GM19468 (cell line): ENCODE measurements around the gene PLB1.

Source experiments
- ATAC-seq: cut with Tn5 transposase; IDR thresholded peaks from one replicate; pipeline ENCODE4 v1.9.1; 2021; ENCODE audit warnings: mild to moderate bottlenecking, moderate library complexity, moderate number of reproducible peaks; ENCODE audit not compliant: unreplicated experiment; ENCODE audit errors: extremely low read depth

Gene PLB1

DNA sequence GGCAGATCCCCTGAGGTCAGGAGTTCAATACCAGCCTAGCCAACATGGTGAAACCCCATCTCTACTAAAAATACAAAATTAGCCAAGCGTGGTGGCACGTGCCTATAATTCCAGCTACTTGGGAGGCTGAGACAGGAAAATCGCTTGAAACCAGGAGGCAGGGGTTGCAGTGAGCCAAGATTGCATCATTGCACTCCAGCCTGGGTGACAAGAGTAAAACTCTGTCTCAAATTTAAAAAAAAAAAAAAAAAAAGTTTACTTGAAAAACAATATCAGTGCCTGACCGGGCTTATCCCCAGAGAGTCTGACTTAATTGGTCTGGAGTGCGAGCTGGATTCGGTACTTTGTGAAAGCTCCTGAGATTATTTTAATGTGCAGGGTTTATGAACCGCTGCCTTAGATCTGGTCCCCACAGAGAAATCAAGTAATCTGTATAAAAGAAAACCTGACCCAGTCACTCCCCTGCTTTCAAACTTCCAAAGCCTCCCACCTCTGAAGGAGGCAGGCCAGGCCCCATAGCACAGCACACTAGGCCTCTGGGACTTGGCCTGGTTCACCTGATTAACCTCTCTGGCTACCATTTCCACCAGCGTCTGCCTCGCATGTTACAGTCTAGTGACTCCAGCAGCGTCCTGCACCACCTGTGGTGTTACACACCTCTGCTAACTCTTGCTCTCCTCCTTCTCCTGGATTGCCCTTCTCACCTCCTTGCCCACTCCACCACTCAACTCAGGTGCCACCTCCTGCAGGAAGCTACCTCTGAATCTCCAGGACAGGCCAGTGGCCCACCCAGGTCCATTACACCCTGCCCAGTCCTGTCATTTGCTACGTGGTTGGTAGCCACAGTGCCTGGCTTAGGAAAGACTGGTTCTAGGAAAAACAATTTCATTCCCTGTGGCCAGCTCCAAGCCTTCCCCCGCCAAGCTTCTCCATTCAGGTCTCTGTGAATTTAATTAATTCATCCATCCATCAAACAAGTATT lies 141.5 kb downstream of the PLB1 start:
- ATAC-seq = no peak

DNA sequence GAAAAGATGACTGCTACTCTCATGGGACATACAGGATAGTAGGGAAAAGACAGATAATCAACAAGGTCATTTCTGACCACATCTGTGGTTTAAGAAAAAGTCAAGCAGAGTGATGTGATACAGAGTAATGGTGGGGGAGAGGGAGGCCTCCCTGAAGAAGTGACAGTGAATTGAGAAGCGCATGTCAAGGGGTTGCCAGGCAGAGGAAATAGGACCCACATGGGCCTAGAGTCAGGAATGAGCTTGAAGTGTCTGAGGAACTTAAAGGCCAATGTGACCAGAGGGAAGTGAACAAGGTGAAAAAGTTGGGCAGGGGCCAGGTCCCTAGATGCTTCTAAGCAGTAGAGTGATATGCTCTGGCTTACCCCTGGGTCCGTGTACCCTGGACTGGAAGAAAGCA lies 142.2 kb downstream of the PLB1 start:
- ATAC-seq = no peak

DNA sequence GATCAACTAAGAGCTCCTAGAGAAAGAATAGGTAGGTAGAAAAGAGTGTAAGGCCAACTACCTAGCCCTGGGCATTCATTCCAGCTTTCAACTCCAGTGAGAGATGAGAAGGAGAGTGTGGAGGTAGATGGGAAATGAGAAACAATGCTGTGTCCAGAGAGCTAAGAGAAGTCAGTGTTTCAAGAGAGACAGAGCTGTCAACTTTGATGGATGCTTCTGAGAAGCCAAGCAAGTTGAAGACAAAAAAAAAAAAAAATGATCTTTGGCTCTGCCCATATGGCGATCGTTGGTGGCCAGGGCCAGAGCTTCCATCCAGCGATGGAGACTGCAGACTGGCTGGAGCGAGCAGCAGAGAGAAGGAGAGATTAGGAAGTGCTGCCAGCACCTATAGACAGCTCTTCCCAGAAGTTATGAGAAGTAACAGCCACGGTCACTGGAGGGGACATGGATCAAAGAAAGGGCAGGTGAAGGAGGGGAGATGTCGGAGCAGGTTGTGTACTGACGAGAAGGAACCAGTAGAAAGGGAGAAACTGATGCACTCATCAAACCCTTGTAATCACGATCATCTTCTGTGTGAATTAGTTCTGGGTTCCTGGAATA lies 143.3 kb downstream of the PLB1 start:
- ATAC-seq = no peak

DNA sequence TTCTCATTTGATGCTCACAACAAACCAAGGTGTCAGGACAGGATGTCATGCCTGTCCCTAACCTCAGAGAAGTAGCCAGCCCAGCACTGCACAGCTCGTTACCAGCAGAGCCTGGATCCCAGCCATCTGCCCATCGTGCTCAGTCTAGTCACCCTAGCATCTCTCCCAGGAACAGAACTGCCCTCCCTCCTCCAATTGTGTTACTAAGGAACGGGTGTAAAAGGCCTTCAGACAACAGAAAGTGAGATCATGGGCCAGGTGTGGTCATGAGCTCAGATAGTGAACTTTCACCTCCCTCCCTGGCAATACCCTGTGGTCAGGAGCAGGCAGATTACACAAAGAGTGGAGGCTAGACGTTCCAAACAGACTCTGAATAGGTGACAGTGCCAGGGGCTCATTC lies 144.0 kb downstream of the PLB1 start:
- ATAC-seq = no peak

DNA sequence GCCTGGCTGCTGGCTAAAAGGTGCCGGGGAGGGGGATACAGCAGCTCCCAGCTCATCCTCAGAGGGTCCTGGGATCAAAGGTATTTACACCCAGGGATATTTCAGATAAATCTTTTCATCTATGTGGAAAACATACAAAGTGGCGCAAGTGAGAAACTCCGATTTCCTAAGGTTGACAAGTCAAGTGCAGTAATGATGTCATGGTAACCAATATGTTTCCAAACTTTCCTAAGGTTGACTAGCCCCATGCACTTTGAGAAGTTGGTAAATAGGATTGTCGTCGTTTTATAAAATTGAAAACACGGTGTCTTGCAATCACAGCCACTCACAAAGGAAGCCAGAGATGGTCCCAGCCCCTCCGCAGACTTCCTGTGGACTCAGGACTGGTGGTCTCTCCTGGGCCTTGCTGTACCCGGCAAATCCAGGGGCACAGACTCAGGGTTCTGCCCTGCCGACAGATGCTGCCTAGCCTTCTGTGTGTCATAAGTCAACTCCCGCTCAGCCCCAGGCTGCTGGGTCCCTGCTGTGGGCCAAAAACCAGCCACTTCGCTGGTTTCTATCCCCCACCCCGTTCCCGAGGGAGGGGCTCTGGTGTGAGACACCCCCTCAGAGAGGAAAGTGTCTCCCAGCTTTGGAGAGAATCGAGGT lies 144.5 kb downstream of the PLB1 start:
- ATAC-seq = no peak

DNA sequence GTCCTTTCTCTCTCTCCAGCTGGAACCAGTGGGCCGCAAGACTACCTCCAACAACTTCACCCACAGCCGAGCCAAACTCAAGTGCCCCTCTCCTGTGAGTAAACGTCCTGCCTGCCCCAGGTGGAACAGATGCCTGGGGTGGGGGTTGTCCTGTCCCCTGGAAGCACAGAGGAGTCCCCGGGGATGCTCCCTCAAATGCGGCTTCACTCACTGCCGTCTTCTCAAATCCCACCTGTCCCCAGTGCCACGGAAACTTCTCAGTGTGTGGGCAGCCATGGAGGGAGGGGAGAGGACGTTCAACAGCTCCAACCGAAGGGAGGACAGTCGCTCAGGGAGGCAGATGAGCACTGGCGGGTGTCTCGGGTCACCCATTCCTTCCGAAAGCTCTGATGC lies 145.0 kb downstream of the PLB1 start:
- no peak for ATAC-seq

DNA sequence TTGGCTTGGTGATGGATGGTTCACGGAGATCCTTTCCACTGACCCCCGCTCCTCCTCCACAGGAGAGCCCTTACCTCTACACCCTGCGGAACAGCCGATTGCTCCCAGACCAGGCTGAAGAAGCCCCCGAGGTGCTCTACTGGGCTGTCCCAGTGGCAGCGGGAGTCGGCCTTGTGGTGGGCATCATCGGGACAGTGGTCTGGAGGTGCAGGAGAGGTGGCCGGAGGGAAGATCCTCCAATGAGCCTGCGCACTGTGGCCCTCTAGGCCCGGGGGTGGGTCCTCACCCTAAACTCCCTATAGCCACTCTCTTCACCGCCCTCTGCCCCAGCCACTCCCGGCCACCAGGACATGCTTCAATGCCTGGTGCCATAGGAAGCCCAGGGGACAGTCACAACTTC lies 146.9 kb downstream of the PLB1 start:
- no peak for ATAC-seq

DNA sequence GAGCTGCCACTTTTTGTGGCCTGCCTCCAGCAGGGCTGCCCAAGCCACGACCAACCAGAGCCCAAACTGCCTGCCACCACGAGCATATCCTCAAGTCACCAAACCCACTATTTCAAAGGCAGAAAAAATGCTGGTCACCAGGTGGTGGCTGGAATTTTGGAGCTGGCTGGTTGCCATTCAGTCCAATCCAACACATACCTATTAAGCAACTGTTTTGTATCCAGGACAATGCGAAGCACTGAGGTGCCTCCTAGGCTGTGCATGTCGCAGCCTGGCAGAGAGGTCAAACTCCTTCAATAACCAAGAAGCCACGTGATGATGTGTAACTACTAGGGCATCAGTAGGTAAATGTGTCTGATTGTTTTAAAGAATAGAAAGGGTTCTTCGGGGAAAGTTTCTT lies 147.5 kb downstream of the PLB1 start:
- no peak for ATAC-seq

DNA sequence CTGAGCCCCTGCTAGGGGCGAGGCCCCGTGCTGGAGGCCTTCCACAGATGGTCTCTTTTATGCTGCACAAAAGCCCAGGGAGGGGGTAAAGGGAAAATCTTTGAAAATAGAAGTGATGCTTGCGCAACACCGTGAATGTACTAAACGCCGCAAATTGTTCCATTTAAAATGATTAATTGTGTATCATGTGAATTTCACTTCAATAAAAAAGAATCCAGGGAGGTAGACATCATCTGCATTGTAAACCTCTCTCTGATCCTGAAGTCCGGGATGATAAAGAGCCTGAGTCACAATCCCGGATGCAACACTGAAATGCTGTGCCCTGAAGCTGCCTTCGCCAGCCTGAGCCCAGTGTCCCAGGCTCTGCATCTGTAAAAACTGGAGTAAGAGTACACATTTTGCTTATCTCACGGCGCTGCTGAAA lies 148.1 kb downstream of the PLB1 start:
- ATAC-seq = no peak

DNA sequence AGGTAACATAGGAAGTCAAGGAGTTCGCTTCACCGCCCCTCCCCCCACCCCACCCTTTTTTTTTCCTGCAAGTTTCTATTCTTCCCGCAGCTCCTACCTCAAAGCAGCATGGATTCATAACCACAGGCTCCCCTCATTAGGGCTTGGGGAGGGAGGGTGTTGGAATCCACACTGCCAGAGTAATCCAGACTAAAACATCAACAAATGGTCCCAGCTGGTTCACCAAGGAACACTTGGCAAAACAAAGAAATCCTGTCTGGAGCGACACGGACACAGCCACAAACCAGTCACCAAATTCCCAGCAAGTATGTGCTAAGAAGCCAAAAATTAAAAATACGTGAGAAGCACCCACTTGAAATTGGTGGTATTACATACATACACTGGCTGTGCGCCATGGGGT lies 148.9 kb downstream of the PLB1 start:
- no peak for ATAC-seq

DNA sequence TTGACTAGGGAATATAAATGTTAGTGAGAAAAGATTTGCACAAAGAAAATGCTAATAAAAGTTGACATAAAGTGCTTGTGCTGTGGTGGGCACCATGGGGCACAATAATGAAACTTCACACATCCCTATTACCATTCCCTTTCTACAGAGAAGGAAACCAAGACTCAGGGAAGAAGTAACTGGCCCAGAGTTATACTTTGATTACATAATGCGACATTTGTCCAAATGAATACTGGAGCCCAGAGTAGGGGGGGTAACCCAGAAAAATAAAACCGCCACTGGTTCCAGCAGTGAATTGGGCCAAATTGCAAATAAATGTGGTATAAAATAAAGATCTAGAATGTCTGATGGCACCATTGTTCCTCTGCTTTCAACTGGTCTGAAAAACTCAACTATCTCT lies 149.7 kb downstream of the PLB1 start:
- no peak for ATAC-seq

DNA sequence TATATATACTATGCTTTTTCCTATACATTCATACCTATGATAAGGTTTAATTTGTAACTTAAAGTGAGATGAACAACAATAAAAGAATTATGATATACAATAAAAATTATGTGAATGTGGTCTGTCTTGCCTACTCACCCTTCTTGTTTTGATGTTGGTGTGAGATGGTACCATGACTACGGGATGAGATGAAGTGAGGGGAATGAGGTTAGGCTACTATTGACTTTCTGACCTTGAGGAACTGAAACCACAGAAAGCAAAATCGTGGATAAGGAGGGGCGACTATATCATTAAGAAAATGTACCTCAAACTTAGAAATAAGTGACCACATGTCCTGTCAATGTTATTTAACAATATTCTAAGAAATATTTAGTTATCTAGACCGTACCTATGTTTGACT lies 151.8 kb downstream of the PLB1 start:
- ATAC-seq = no peak

DNA sequence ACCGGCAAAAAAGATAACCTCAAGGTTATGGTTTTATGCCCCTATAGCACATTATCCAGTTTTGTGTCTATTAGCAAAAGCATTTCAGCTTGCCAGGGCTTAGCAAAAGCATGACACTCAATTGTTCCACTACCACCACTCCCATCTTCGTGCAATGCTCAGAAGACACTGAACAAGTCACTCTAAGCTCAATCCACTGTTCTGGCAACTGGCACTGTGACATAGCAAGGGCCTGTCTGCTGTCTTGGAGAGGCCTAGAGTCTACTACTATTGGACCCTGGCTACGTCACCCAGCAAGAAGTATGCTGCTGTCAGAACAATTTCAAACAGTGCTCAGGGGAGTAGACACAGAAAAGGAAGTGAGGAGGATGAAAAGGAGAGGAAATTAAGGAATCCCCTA lies 152.3 kb downstream of the PLB1 start:
- no peak for ATAC-seq

DNA sequence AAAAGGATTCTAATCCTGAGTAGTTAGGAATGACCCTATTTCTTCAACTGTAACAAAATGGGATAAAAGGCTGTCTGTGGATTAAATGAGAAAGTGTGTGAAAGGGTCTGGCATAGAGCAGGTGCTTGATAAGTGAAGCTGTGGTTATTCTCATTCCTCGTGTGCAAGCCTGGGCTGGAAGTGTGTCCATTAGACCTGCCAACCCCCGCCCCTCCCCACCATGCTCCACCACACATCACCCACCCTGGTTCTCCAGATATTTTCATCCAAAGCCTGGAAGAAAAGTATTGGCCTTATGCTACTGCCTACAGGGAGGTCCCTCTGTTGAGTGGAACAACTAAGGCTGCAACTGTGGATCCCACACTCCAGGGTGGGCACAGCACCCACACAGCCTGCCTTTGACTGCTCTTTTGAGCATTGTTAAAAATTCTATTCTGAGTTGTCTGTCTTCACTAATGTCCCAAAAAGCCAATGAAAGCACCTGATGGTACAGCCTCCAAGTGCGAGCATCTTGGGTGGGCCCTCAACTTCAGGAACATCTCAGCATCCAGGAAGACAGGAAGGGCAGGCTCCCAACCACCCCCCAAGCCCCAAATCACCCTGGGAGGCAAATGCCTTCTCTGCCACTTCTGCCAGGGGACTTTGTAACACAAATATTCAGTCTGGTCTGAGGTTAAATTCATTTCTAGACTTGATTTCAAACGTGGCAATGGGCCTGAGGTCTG lies 153.0 kb downstream of the PLB1 start:
- ATAC-seq = no peak

DNA sequence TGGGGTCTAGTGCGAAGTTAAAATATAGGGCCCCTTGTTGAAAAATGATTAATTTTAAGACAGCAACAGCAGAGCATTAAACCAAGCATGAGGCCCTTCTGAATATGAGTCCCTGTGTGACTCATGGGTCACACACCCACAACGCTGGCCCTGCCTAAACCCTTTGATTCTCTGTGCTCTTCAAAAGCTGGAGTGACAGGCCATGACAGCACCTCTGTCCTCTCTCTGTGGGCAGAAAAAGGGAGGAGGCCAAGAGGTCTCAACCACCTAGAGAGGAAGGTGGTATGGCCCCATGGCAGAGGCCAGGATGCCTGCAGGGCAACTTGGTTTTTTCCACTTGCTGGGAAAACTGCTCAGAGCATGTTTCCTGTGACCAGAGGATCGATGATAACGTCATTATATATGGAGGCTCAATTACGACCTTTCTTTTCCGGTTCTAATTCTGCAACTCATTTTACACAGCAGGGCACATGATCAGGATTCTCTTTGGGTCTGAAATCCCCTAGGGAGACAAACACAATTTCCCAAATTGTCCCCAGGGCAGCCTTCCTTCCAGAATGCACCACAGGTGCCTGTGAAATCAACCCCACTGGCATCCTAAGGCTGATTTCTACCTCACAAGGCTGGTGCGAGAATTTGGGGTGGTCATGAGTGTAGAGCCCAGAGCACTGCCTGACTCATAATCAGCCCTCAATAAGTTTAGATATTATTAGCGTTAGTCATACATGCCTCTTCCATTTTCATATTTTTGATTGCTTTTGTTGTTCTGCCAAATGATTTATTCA lies 153.8 kb downstream of the PLB1 start:
- ATAC-seq = no peak

DNA sequence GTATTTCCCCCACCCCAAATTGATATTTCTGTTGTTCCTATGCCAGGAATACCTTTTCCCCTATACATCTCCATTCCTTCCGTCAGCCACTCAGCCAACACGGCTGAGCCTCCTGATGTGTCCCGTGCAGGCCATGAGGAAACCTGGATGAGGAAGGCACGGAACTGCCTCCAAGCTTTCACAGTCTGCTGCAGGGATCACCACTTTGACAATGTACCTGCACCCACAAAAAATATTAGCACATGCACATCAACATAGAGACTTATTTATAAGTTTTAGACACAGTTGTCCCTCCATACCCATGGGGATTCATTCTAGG lies 154.4 kb downstream of the PLB1 start:
- ATAC-seq = no peak

DNA sequence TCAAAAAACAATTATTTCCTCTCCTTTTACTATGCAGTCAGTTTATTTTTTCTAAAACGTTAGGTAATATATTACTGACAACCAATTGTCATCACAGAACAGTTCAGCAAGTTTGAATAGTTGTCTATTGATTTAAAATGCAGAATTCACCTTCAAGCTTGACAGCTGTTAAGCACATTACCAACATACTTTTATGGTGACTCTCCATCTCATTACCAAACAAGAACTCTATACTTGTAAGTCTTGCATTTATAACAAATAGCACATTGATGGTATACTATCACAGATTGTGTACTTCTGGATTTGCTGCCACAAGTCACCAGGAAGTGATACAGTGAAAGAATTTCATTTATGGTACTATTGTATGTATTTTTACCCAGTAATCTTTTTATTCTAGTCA lies 156.4 kb downstream of the PLB1 start:
- no peak for ATAC-seq

DNA sequence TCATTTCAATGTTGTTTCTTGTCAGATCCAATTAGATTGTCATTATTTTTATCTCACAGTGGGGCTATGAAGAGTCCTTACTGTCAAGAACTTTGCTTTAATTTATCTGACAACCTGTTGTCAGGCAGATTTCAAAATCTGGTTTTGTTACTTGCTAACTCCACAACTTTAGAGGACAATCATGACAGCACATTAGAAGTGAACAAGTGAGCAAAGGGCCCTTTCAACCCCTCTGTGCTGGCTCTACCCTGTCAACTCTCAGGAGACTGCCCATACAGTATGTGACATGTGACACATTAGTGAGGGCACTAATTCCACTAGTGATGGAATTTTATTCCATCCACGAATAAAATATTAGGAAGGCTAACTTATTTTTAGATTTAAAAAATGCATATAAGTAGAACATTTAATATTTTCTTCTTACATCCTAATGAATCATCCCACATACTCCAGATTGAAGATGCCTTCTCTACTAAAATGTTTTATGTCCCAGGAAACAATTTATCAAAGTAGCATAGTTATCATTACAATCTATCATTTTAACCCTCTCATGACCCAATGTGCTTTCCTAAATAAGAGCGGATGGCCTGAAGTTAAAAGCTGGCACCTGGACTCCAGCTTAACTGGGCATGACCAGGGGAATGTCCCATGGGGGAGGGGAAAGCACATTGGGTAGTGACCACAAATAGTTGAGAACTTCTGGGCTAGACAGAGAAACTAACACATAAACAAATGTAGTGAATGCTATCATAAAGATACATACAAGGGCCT lies 158.2 kb downstream of the PLB1 start:
- ATAC-seq = no peak

DNA sequence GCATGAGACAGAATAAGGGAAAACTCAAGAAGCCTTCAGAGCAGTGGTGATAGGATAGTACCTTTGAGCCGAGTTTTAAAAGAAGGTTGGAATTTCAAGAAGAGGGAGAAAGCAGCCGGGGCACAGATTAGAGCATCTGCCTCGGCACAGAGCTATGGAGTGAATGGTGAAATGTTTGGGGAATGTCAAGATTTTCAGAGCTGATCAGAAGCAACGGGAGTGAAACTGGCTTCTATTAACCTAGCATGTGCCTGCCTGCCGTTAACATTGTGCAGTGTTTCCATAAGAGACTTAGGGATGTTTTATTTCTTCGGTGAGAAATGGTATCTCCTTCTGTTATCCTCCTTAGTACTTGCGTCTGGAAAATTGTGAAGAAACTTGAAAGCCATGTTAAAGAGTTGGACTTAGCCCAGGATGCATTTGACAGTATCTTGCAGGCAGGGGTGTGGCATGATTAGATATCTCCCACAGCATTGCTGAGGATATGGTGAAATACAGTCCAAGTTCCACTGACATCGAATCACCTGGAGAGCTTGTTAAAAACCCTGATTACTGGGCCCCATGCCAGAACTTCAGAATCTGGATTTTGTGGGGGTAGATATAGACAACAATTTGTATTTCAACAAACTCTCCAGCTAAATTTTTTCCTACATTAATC lies 158.9 kb downstream of the PLB1 start:
- no peak for ATAC-seq
